ENCODE measurements around the gene CORO1A. TPM values are rescaled to one million over a fixed set of nuclear protein-coding genes. Genes with fewer than 3 reads are reported as not detected.
"Not testable (repeated sequence)": the region's sequence is repeated elsewhere in the genome, so short reads cannot be mapped to it uniquely, and the experiment has no call there.

The CORO1A gene
- polyA plus RNA-seq, 3 donors = 9.2 to 15.1 (median 9.8) TPM

GRCh38 chr16:30197001-30197400, 13.6 kb downstream of the CORO1A start:
- not testable (repeated sequence) for DNase-seq

GRCh38 chr16:30199049-30199448, 15.6 kb downstream of the CORO1A start, which contains the start of gene SULT1A3:
TSS of gene SULT1A3 (plus strand) at chr16:30199255. CDS start at chr16:30200729, 1,474 bp downstream.
- not testable (repeated sequence) for DNase-seq

DNA sequence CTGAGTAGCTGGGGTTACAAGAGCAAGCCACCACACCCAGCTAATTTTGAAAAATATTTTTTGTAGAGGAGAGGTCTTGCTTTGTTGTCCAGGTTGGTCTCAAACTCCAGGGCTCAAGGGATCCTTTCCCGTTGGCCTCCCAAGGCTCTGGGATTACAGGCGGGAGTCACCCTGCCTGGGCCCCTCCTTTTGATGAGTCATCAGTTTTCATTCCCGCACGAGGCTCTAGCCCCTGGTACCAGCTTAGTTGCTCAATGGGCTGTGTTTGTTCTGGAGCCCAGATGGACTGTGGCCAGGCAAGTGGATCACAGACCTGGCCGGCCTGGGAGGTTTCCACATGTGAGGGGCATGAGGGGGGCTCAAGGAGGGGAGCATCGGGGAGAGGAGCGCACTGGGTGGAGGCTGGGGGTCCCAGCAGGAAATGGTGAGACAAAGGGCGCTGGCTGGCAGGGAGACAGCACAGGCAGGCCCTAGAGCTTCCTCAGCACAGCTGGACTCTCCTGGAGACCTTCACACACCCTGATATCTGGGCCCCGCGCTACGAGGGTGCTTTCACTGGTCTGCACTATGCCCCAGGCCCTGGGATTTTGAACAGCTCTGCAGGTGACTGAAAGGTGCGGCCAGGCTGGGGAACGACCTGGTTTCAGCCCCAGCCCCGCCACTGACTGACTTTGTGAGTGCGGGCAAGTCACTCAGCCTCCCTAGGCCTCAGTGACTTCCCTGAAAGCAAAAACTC, 16.4 kb downstream of the CORO1A start:
- DNase-seq = not testable (repeated sequence)

GRCh38 chr16:30205541-30206236, 22.3 kb downstream of the CORO1A start:
- not testable (repeated sequence) for DNase-seq

DNA sequence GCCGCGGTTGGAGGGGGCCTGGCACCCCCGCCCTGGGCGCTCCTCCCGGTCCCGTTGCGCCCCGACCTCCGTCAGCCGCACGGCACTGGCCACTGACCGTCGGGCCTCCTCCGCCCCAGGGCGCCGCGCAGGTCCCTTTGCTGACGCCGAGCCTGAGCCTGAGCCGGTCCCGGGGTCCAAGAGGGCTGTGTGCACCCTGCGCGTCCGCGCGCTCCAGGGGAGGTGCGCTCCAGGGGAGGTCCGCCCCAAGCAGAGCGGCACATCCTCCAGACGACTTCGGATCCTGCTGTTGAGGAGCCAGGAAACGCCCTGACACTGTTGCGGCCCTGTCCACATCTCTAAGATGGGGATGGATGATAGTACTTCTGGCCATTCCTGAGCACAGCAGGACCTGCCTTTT, 22.9 kb downstream of the CORO1A start:
- not testable (repeated sequence) for DNase-seq

- not testable (repeated sequence) for DNase-seq
These were observed 23.8 kb downstream of the CORO1A start for GRCh38 chr16:30207063-30207704.

DNA sequence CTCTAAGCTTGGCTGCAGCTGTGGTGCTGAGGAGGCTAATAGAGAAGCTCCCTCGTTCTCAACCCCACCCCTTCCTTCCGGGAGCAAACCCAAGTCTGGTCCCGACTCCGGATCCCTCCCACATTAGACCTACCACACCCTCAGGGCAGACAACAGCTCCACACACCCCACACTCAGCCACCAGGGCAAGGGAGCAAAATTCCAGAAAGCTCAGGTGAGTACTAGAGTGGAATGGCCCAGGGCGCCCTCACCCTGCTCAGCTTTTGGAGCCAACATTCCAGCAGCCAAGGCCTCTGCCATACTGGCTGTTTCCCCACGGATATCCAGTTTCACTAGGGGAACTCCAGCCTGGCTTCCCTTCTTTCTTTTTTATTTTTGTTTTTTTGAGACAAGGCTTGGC, 25.6 kb downstream of the CORO1A start:
- DNase-seq = not testable (repeated sequence)

- DNase-seq = not testable (repeated sequence)
These were observed 28.0 kb downstream of the CORO1A start for GRCh38 chr16:30211414-30211813.

GRCh38 chr16:30217082-30217481, 33.7 kb downstream of the CORO1A start:
- DNase-seq = not testable (repeated sequence)

Other genes starting within 250 kb of the CORO1A start
- 100 to 1,000 TPM; 106 to 123 (median 113) TPM for gene TMEM219, start 221.5 kb upstream of the CORO1A start, polyA plus RNA-seq (ENCODE audit: insufficient read length in 3 of 3)
- gene TAOK2, start 209.7 kb upstream of the CORO1A start, polyA plus RNA-seq (ENCODE audit: insufficient read length in 3 of 3) = 10 to 100 TPM; 51.0 to 56.5 (median 53.1) TPM
- gene HIRIP3, start 188.0 kb upstream of the CORO1A start, polyA plus RNA-seq (ENCODE audit: insufficient read length in 3 of 3) = 10 to 100 TPM; 19.9 to 22.2 (median 20.7) TPM
- gene INO80E, start 187.4 kb upstream of the CORO1A start, polyA plus RNA-seq (ENCODE audit: insufficient read length in 3 of 3) = 10 to 100 TPM; 52.3 to 64.9 (median 56.6) TPM
- 1 to 10 TPM; 2.9 to 4.9 (median 4.6) TPM for gene DOC2A, start 172.6 kb upstream of the CORO1A start, polyA plus RNA-seq (ENCODE audit: insufficient read length in 3 of 3)
- not detected for gene C16orf92, start 160.4 kb upstream of the CORO1A start, polyA plus RNA-seq (ENCODE audit: insufficient read length in 3 of 3)
- 1 to 10 TPM; 1.2 to 1.7 (median 1.2) TPM for gene TLCD3B, start 152.3 kb upstream of the CORO1A start, polyA plus RNA-seq (ENCODE audit: insufficient read length in 3 of 3)
- 100 to 1,000 TPM; 525 to 600 (median 593) TPM for gene ALDOA, start 117.8 kb upstream of the CORO1A start, polyA plus RNA-seq (ENCODE audit: insufficient read length in 3 of 3)
- 100 to 1,000 TPM in 2 of 3 donors, 10 to 100 TPM in 1; 99.4 to 116 (median 109) TPM for gene PPP4C, start 107.6 kb upstream of the CORO1A start, polyA plus RNA-seq (ENCODE audit: insufficient read length in 3 of 3)
- 1 to 10 TPM; 1.5 to 1.9 (median 1.7) TPM for gene TBX6, start 91.7 kb upstream of the CORO1A start, polyA plus RNA-seq (ENCODE audit: insufficient read length in 3 of 3)
- 10 to 100 TPM; 58.6 to 70.9 (median 60.8) TPM for gene YPEL3, start 87.4 kb upstream of the CORO1A start, polyA plus RNA-seq (ENCODE audit: insufficient read length in 3 of 3)
- 10 to 100 TPM; 11.3 to 13.6 (median 13.0) TPM for gene GDPD3, start 70.1 kb upstream of the CORO1A start, polyA plus RNA-seq (ENCODE audit: insufficient read length in 3 of 3)
- 10 to 100 TPM; 84.3 to 88.5 (median 85.4) TPM for gene MAPK3, start 60.4 kb upstream of the CORO1A start, polyA plus RNA-seq (ENCODE audit: insufficient read length in 3 of 3)
- 10 to 100 TPM; 32.5 to 43.1 (median 37.9) TPM for gene BOLA2B, start 10.1 kb downstream of the CORO1A start, polyA plus RNA-seq (ENCODE audit: insufficient read length in 3 of 3)
- 10 to 100 TPM; 24.9 to 39.9 (median 35.5) TPM for gene SLX1A, start 10.3 kb downstream of the CORO1A start, polyA plus RNA-seq (ENCODE audit: insufficient read length in 3 of 3)
- 10 to 100 TPM; 10.6 to 25.3 (median 16.6) TPM for gene SULT1A3, start 15.7 kb downstream of the CORO1A start, polyA plus RNA-seq (ENCODE audit: insufficient read length in 3 of 3)
- 10 to 100 TPM in 2 of 3 donors, 1 to 10 TPM in 1; 3.4 to 37.4 (median 29.1) TPM for gene NPIPB13, start 64.9 kb downstream of the CORO1A start, polyA plus RNA-seq (ENCODE audit: insufficient read length in 3 of 3)
- gene CD2BP2, start 171.7 kb downstream of the CORO1A start, polyA plus RNA-seq (ENCODE audit: insufficient read length in 3 of 3) = 10 to 100 TPM; 54.6 to 62.3 (median 62.3) TPM
- gene TBC1D10B, start 186.9 kb downstream of the CORO1A start, polyA plus RNA-seq (ENCODE audit: insufficient read length in 3 of 3) = 10 to 100 TPM; 37.9 to 46.2 (median 39.1) TPM
- gene MYL11, start 191.2 kb downstream of the CORO1A start, polyA plus RNA-seq (ENCODE audit: insufficient read length in 3 of 3) = 1 to 10 TPM in 2 of 3 donors, under 1 TPM in 1; 0.70 to 5.1 (median 1.9) TPM
- gene SEPTIN1, start 199.0 kb downstream of the CORO1A start, polyA plus RNA-seq (ENCODE audit: insufficient read length in 3 of 3) = 1 to 10 TPM; 2.6 to 2.8 (median 2.6) TPM
- 10 to 100 TPM; 15.0 to 16.5 (median 15.9) TPM for gene ZNF48, start 211.8 kb downstream of the CORO1A start, polyA plus RNA-seq (ENCODE audit: insufficient read length in 3 of 3)
- gene ZNF771, start 224.0 kb downstream of the CORO1A start, polyA plus RNA-seq (ENCODE audit: insufficient read length in 3 of 3) = 10 to 100 TPM in 1 of 3 donors, 1 to 10 TPM in 2; 7.7 to 11.1 (median 9.9) TPM
- 10 to 100 TPM; 50.1 to 56.8 (median 54.9) TPM for gene DCTPP1, start 246.4 kb downstream of the CORO1A start, polyA plus RNA-seq (ENCODE audit: insufficient read length in 3 of 3)